ENCODE data around the gene RND1.

Gene RND1

DNA sequence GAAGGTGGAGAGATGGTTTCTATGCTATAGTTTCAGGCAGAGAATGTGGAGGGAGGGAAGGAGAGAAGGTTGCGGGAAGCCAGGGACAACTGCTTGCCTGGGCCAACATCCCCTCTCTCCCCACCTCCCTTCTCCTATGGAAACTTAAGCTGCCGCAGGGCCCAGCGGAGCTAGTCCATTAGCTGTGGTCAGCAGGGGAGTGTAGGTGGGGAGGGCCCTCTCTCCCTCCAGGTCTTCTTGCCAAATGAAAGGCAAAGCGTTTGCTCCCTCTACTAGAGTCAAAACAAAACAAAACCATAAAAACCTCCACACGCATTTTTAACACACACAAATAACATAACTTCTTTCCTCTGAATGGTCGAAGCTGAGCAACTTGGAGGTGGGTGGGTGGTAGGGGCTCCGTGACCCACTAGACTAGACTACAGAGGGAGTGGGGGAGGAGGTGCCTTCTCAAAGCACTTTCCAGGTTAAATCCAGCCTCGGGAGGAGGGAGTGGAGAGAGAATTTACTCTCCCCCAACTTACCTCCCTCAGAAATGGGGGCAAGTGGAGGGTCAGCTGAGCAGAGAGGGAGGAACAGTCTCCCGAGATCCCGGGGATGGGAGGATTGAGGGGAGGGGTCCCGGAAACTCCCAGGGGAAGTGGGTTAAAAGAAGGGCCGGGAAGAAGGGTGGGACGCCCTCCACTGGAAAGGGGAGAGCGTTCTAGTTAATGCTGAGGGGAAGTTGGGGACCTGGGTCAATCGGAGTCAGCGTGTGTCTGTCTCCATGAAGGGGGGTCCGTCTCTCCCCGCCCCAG lies 52.0 kb downstream of the RND1 start:
- in situ Hi-C loops (cut with MboI; ENCODE audit: low sequenced_read_pairs): no loop called here

DNA sequence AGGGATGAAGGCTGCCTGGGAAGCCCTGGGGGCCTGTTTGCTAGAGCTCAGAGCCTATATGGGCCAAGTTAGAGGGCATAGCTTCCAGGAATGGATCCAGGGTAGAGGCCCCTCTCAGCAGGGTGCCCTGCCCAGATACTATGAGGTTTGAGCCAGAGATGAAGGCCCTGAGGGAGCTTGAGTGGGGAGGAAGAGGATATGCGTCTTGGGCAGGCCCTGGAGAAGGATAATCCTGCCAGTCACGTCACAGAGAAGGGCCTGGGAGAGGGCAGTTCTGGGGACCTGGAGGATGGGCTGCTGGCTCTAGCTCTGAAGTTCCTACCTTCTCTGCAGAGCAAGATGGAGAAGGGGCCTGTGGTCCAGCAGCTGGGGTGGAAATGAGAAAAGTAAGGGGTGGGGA lies 53.3 kb downstream of the RND1 start:
- in situ Hi-C loops (cut with MboI; ENCODE audit: low sequenced_read_pairs): no loop called here

DNA sequence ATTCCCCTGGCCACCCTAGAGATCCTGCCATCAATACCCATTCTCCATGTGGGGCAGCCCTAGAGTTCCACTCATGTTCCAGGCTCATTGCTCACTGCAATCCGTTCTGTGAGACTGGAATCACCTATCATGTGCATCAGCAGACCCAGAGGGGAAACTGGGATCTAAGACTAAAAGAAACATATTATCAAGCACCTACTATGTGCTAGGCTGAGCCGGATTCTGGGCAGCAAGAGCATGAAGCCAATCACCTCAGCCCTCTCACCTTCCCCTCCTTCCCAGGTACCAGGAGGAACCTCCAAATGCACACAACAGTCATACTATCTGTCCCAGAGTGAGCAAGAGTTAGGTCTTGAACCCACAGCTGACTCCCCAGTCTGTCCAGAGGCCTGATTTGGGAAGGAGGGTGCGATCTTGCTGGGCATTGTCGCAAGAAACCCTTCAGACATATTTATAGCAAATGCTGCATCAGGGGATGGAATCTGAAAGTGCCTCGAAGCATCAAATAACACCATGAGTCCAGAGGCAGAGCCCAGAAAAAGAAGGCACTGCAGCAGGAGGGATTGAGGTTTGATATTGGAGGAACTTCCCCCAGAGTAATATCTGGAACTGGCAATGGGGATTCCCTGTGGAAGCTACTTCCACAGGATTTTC lies 54.1 kb downstream of the RND1 start:
- in situ Hi-C loops (cut with MboI; ENCODE audit: low sequenced_read_pairs): no loop called here

DNA sequence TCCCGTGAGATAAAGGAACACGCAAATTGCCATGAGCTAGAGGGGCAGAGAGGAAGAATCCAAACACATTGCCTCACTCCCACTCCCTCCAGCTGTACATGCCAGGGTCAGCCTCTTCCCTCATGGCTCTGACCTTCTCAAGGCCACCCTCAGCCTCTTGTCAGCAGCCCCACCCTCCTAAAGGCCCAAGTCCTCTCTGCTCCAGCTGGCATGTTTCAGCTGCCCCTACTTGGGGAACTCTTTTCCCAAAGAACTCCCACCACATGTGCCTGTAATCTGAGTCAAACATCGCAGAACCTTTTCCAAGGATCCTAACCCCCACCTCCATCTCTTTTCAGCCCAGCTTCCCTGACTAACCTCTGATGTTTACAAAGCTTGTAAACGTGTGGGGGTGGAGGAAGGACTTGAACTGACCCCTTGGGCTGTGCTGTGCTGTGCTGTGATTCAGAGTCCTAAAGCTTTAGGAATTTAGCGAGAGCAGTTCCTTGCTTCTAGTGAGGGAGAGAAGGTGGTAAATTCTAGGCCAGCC lies 54.7 kb downstream of the RND1 start:
- in situ Hi-C loops (cut with MboI; ENCODE audit: low sequenced_read_pairs): no loop called here

DNA sequence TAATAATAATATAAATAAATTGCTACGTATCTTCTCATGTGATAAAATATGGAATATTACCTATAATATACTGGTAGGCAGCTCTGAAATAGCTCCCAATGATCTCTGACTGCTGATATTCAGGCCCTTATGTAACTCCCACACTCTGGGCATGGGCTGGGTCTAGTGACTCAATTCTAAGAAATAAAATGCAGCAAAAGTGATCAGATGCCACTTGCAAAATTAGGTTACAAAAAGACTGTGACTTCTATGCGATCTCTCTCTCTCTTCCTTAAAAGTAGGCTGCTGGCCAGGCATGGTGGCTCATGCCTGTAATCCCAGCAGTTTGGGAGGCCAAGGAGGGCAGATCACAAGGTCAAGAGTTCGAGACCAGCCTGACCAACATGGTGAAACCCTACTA lies 57.7 kb downstream of the RND1 start:
- in situ Hi-C loops (cut with MboI; ENCODE audit: low sequenced_read_pairs): no loop called here
